Ovary (tissue), 9 donors: ENCODE results near the gene COL26A1. TPM values are rescaled to one million over a fixed set of nuclear protein-coding genes. Genes with fewer than 3 reads are reported as not detected.

Experiments used
- DNase-seq, 5 donors: peaks; one replicate each; pipeline ENCODE4 v3.0.0-alpha.2; 2019 to 2020
- H3K27ac ChIP-seq, 2 donors: fragments of 200-600 bp; one replicate each; pipeline versions ENCODE4 v1.5.1 to v1.8.0; 2019 to 2022
- H3K27me3 ChIP-seq: fragments of 200-600 bp; one replicate; pipeline ENCODE4 v1.8.0; 2022
- H3K36me3 ChIP-seq: fragments of 200-600 bp; sonication (generic); one replicate; pipeline ENCODE4 v1.5.1; 2019
- H3K4me1 ChIP-seq: one replicate; pipeline ENCODE4 v1.8.1; 2013; ENCODE audit warnings: mild to moderate bottlenecking, moderate library complexity; ENCODE audit not compliant: insufficient read depth
- H3K4me3 ChIP-seq: fragments of 200-600 bp; sonication (generic); one replicate; pipeline ENCODE4 v1.5.1; 2017
- H3K9me3 ChIP-seq, 2 donors: fragments of 200-600 bp in 1 of 2; sonication (generic) in 1 of 2; one replicate each; pipeline versions ENCODE4 v1.5.1 to v1.8.1; 2013 to 2019; ENCODE audit warnings: mild to moderate bottlenecking in 1 of 2, moderate library complexity in 1 of 2
- EP300 ChIP-seq: sonication (generic); formaldehyde crosslinking; IDR thresholded peaks from one replicate; pipeline ENCODE4 v1.6.1; 2017; ENCODE audit warnings: antibody characterized with exemption
- POLR2A ChIP-seq: fragments of 450-650 bp; IDR thresholded peaks from one replicate; pipeline ENCODE4 v1.6.1; 2017; ENCODE audit warnings: antibody characterized with exemption, mild to moderate bottlenecking, moderate library complexity
- whole genome bisulfite sequencing, 3 donors: extraction: QIAGEN DNeasy Blood & Tissue Kit in 1 of 3; methylation state at CpG; one replicate each; pipeline versions ENCODE4 v1.1.5 to v1.1.7; 2013 to 2017; 5-methylcytosine and 5-hydroxymethylcytosine counted together
- intact Hi-C, 4 donors: fragments of 100-400 bp; cut with DNase I; formaldehyde crosslinking; loops; one replicate each; pipeline versions ENCODE4 v1.11.0 to v1.15.1; 2022 to 2023
- polyA plus RNA-seq, 2 donors: library from polyadenylated mRNA; stranded (reverse); fragments of 200-250 nt in 1 of 2; fragments of 350-450 nt in 1 of 2; fragmentation: Illumina TruSeq in 1 of 2; extraction: RNeasy Lipid Tissue Mini Kit (QIAGEN cat#74804) in 1 of 2; gene quantifications; one replicate each; pipeline ENCODE4 v1.2.3, GENCODE V29; 2013 to 2014
- total RNA-seq, 7 donors: library from RNA; depleted of rRNA in 2 of 7; stranded (reverse); fragments of >200 nt in 2 of 7; fragmentation: NEBNext Ultra II Directional in 3 of 7; extraction: Animal tissue kit (Norgen Biotek cat#: 25700) in 3 of 7; gene quantifications; one replicate each; pipeline versions ENCODE4 v1.1.0 to v1.2.4, GENCODE V29; 2016 to 2023
- TF ChIP-seq, protein P1 (sequence below), 3 donors: fragments of 450-650 bp in 2 of 3; fragments of 200-600 bp in 1 of 3; IDR thresholded peaks; one replicate each; pipeline versions ENCODE4 v1.5.1 to v1.8.0; 2016 to 2022; ENCODE audit warnings: antibody characterized with exemption in 3 of 3, mild to moderate bottlenecking in 1 of 3
- donor health status: DM: no; HTN: no; CAD: no; lungs with moderate emphysema.
- donor health status: DM: no; HTN: no; CAD: no.
- donor health status: Bipolar disorder and iron deficiency.
- donor health status: DM: yes; HTN: yes; CAD: no.
- donor health status: DM: no; HTN: no; CAD: no.
- donor health status: DM: yes; HTN: yes; CAD: no.

The COL26A1 gene
- total and polyA plus RNA-seq, 9 donors: 0.17 to 2.3 (median 0.40) TPM

DNA sequence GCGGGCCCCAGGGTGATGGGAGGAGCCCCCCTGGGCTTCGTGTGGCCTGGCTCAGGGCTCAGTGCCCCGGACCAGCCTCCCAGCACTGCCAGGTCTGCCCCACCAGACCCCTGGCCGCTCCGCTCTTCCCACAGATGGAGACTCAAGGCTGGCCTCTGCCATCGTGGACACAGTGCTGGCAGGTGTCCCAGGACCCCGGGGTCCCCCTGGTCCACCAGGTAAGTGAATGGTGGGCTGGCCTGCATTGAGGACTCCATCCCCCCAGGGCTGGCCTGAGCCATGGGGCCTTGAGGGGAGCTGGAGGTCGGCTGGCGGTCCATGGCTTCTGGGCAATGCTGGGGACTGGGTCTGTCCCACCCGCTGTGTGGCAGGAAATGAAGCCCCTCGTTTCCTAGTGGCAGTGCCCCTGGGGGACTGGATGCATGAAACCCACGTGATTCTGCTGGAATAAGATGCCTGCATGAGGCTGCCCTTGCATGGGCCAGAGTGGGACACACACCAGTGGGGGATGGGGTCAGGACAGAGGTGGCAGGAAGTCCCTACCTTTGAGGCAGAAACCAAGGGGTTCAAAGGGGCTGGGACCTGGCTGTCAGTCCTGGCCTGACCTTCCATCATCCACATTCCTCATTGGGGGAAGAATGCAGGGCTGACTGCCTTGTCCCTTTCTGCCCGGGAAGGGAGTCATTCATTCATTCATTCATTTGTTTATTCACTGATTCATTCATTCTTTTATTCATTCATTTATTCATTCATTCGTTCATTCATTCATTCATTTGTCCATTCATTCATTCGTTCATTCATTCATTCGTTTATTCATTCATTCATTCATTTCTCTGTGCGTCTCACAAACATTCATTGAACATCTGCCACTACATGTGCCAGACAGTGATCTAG lies 184.6 kb downstream of the COL26A1 start:
- DNase-seq: peak in 1 of 5 donors; percentile 26

DNA sequence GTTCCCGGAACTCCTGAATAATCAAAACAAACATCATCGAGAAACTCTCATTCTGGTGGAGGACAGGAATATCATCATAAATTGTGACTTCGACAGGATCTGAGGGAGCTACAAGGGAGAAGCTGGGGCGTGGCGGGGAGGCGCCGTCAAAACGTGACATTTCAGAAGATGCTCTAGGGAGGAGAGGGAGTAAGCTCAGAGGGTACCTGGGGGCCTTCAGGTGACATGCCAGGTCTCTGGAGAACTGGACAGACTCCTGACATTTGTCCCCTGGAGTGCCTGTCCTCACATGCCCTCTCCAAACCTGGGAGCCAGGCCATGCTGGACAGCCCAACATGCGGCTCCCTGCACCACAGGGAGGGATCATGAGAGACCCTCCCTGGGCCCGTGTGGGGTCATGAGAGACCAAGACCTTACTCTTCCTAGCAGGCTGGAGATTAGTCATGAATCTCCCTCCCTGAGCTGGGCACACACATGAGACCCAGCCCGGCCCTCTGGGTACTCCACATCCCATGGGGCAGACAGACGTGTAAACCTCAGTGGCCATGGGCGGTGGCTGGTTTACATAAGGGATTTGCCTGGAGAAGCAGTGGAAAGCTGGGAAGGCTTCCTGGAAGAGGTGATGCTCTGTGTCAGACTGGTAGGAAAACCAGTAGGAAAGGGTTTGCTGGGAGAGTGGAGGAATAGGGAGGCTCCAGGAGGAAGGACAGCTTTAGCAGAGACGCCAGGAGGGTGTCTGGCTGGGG lies 185.4 kb downstream of the COL26A1 start:
- Histone ChIP-seq H3K4me3 (no peak overlapping the region), H3K27ac (no peak overlapping the region), H3K4me1 (no peaks in the 10 kb centered on the region), H3K36me3 (no peaks in the 10 kb centered on the region), H3K27me3 (no peaks in the 10 kb centered on the region), H3K9me3 (no peaks in the 10 kb centered on the region)
- TF ChIP-seq, protein P1, sequence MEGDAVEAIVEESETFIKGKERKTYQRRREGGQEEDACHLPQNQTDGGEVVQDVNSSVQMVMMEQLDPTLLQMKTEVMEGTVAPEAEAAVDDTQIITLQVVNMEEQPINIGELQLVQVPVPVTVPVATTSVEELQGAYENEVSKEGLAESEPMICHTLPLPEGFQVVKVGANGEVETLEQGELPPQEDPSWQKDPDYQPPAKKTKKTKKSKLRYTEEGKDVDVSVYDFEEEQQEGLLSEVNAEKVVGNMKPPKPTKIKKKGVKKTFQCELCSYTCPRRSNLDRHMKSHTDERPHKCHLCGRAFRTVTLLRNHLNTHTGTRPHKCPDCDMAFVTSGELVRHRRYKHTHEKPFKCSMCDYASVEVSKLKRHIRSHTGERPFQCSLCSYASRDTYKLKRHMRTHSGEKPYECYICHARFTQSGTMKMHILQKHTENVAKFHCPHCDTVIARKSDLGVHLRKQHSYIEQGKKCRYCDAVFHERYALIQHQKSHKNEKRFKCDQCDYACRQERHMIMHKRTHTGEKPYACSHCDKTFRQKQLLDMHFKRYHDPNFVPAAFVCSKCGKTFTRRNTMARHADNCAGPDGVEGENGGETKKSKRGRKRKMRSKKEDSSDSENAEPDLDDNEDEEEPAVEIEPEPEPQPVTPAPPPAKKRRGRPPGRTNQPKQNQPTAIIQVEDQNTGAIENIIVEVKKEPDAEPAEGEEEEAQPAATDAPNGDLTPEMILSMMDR (IDR thresholded peaks at IDR 0.05): no peak
- TF ChIP-seq EP300 (no peak), POLR2A (no peak)
- peak in 1 of 5 donors; percentile 13 for DNase-seq
- intact Hi-C loops: loop anchor here in 2 of 4 donors (5.0 to 10.0 kb wide), 2 partner anchors 724 to 847 kb away; partner anchors contain the start of gene PRKRIP1 (in 1 of the 2)
- WGBS, 3 donors: 72 to 81% (median 74%) methylated on average over 14 of the region's 14 CpGs

More for the DNA sequence above, 184.6 kb downstream of the COL26A1 start:
- TF ChIP-seq, protein P1 (IDR thresholded peaks at IDR 0.05): no peak
- TF ChIP-seq EP300 (no peak), POLR2A (no peak)
- Histone ChIP-seq H3K27me3 (no peaks in the 10 kb centered on the region), H3K4me3 (no peak overlapping the region), H3K36me3 (no peaks in the 10 kb centered on the region), H3K27ac (no peak overlapping the region), H3K9me3 (no peaks in the 10 kb centered on the region), H3K4me1 (no peaks in the 10 kb centered on the region)
- intact Hi-C loops: loop anchor here in 2 of 4 donors (5.0 to 10.0 kb wide), 2 partner anchors 725 to 848 kb away; partner anchors contain the start of gene PRKRIP1 (in 1 of the 2)
- 67 to 71% (median 69%) methylated on average over 17 of the region's 17 CpGs for WGBS, 3 donors

DNA sequence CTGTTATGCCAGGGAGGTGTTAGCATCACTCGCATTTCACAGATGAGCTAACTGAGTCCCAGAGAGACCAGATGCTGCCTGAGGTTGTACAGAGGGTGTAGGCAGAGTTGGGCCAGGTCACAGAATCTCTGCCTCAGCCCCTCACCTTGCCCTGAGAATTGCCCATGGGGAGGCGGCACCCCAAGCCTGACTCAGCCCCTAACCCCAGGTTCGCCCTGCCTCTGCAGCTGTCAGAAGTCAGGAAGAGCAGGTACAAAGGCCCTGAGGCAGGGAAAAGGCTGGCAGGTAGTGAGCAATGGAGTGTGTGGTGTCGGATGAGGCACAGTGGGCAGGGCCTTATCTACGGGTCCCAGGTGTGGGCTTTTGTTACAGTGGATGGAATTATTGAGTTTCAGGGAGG lies 187.1 kb downstream of the COL26A1 start:
- H3K4me1 ChIP-seq: no peaks in the 10 kb centered on the region
- H3K27ac ChIP-seq: no peak overlapping the region
- intact Hi-C loops: loop anchor here in 2 of 4 donors (5.0 to 10.0 kb wide), 2 partner anchors 723 to 845 kb away; partner anchors contain the start of gene PRKRIP1 (in 1 of the 2)
- 94 to 98% (median 96%) methylated on average over 5 of the region's 5 CpGs for WGBS, 3 donors
- H3K27me3 ChIP-seq: no peaks in the 10 kb centered on the region
- TF ChIP-seq, protein P1 (IDR thresholded peaks at IDR 0.05): no peak
- no peak for TF ChIP-seq POLR2A
- TF ChIP-seq EP300: no peak
- DNase-seq: no peak
- H3K36me3 ChIP-seq: no peaks in the 10 kb centered on the region
- H3K9me3 ChIP-seq: no peaks in the 10 kb centered on the region
- no peak overlapping the region for H3K4me3 ChIP-seq
